Right atrium auricular region (tissue), 2 donors: ENCODE results near the gene SESTD1. TPM values are rescaled to one million over a fixed set of nuclear protein-coding genes. Genes with fewer than 3 reads are reported as not detected.
"Not testable (repeated sequence)": the region's sequence is repeated elsewhere in the genome, so short reads cannot be mapped to it uniquely, and the experiment has no call there.

Experiments
- DNase-seq: peaks from one replicate; pipeline ENCODE4 v3.0.0-alpha.2; 2019; ENCODE audit warnings: low spot score
- H3K27ac ChIP-seq, 2 donors: fragments of 200-600 bp; sonication (generic); 1 replicate in 1 of 2; 2 replicates in 1 of 2; pipeline ENCODE4 v1.5.1; 2016 to 2019
- H3K27me3 ChIP-seq, 2 donors: fragments of 200-600 bp; sonication (generic); one replicate each; pipeline versions ENCODE4 v1.5.1 to v1.6.0; 2017 to 2019
- H3K36me3 ChIP-seq: fragments of 200-600 bp; sonication (generic); one replicate; pipeline ENCODE4 v1.5.1; 2016
- H3K4me1 ChIP-seq, 2 donors: fragments of 200-600 bp; sonication (generic); one replicate each; pipeline versions ENCODE4 v1.5.1 to v1.6.0; 2017 to 2019
- H3K4me3 ChIP-seq, 2 donors: fragments of 200-600 bp; sonication (generic); 1 replicate in 1 of 2; 2 replicates in 1 of 2; pipeline ENCODE4 v1.5.1; 2017 to 2019; ENCODE audit warnings: mild to moderate bottlenecking in 1 of 2, moderate library complexity in 1 of 2
- H3K9me3 ChIP-seq, 2 donors: fragments of 200-600 bp; sonication (generic); one replicate each; pipeline ENCODE4 v1.5.1; 2019
- total RNA-seq, 2 donors: library from RNA; depleted of rRNA; stranded (reverse); fragments of >200 nt; gene quantifications; one replicate each; pipeline ENCODE4 v1.1.0, GENCODE V29; 2016
- TF ChIP-seq, protein P1 (sequence below), 2 donors: fragments of 200-600 bp; sonication (generic); IDR thresholded peaks; one replicate each; pipeline ENCODE4 v1.5.1; 2019; ENCODE audit warnings: antibody characterized with exemption in 2 of 2

The SESTD1 gene
- total RNA-seq, 2 donors from 2014 or later: 16.5 to 19.7 TPM

DNA sequence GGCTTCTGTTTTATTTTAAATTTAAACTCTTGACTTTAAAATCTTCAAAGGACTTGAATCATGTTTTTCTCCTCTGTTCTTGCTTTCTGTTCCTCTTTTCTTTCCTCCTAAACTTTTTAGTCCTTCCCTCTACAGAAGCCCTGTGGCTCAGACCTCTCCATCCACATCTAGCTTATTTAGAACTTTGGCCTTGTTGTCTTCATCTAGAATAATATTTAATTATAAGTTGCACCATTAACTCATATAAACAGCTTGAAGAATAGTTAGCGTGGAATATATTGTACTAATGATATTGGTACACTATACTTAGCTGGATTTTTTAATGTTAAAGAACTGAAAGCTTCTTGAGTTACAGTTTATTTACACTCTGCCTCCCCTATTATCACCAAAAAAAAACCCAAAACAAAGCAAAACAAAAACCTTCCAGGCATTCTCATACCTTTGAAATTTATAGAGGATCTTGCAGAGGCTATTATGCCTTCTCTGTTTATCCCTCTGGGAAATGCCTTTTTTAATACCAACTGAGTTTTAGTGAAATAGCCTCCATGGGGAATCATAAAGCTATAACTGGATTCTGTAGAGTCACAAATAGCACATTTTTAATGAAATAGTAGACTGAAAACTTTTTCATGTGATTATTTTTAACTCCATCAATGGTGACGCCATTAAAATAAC, 205.5 kb downstream of the SESTD1 start:
- no peak for DNase-seq
- H3K27ac ChIP-seq: no peak overlapping the region
- TF ChIP-seq, protein P1, sequence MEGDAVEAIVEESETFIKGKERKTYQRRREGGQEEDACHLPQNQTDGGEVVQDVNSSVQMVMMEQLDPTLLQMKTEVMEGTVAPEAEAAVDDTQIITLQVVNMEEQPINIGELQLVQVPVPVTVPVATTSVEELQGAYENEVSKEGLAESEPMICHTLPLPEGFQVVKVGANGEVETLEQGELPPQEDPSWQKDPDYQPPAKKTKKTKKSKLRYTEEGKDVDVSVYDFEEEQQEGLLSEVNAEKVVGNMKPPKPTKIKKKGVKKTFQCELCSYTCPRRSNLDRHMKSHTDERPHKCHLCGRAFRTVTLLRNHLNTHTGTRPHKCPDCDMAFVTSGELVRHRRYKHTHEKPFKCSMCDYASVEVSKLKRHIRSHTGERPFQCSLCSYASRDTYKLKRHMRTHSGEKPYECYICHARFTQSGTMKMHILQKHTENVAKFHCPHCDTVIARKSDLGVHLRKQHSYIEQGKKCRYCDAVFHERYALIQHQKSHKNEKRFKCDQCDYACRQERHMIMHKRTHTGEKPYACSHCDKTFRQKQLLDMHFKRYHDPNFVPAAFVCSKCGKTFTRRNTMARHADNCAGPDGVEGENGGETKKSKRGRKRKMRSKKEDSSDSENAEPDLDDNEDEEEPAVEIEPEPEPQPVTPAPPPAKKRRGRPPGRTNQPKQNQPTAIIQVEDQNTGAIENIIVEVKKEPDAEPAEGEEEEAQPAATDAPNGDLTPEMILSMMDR (IDR thresholded peaks at IDR 0.05): no peak

DNA sequence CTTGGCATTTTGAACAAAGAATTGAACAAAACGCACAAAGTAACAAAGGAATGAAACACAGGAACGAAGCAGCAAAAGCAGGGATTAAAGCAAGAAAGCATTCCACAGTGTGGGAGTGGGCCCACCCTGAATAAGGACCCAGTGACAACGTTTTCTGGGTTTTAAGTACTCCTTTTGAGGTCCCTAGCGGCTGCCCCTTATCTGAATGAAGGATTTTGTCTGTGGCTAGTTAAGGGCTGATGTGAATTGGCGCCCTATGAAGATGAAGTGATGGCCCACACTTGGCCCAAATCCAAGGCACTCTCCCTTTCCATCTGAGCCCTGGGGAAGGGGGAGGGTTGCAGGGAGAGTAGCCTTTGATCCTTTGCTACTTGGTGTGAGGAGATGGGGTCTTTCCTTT, 206.9 kb downstream of the SESTD1 start:
- no peaks in the 10 kb centered on the region for H3K36me3 ChIP-seq
- no peak overlapping the region for H3K27ac ChIP-seq
- H3K9me3 ChIP-seq: no peaks in the 10 kb centered on the region
- TF ChIP-seq, protein P1 (IDR thresholded peaks at IDR 0.05): no peak
- no peak overlapping the region for H3K4me3 ChIP-seq
- H3K27me3 ChIP-seq: no peaks in the 10 kb centered on the region
- no peak for DNase-seq
- H3K4me1 ChIP-seq: peaks cover 0 to 14% of the 10 kb centered on the region in 2 donors

More for the DNA sequence above, 205.5 kb downstream of the SESTD1 start:
- no peak overlapping the region for H3K4me3 ChIP-seq
- no peaks in the 10 kb centered on the region for H3K36me3 ChIP-seq
- H3K27me3 ChIP-seq: no peaks in the 10 kb centered on the region
- H3K9me3 ChIP-seq: no peaks in the 10 kb centered on the region
- peaks cover 0 to 14% of the 10 kb centered on the region in 2 donors for H3K4me1 ChIP-seq

DNA sequence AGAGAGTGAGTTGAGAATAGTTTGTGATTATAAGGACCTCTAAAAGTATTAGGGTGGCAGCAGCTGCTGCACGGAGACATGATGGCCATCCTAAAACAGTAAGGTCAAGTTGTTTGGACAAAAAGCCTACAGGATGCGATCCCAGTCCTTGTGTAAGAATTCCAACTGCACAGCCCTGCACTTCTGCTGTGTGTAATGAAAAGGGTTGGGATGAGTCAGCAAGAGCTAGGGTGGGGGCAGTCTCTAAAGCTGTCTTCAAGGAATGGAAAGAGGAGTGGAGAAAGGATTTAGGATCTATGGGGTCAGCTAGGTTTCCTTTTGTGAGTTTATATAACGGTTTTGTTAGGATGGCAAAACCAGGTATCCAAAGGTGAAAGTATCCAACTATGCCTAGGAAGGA, 211.1 kb downstream of the SESTD1 start:
- H3K4me1 ChIP-seq: peaks cover 0 to 31% of the 10 kb centered on the region in 2 donors
- not testable (repeated sequence) for H3K4me3 ChIP-seq, H3K9me3 ChIP-seq, H3K27ac ChIP-seq, H3K27me3 ChIP-seq, DNase-seq, H3K36me3 ChIP-seq

Other genes starting within 250 kb of the SESTD1 start
- 100 to 1,000 TPM in 1 of 2 donors, 10 to 100 TPM in 1; 28.9 to 146 TPM for gene CCDC141, start 214.7 kb downstream of the SESTD1 start, total RNA-seq